Activated T-cell treated with anti-CD3 and anti-CD28 coated beads, Interleukin-2, amount 50 U/mL, for 1 hour (primary cell): ENCODE data around the gene BAHCC1.
A peak's percentile ranks its signal among the peaks of the same experiment; 100 is the strongest.

Source experiments
- DNase-seq: peaks from one replicate; pipeline ENCODE4 v3.0.0-alpha.2; 2020

Gene BAHCC1

DNA sequence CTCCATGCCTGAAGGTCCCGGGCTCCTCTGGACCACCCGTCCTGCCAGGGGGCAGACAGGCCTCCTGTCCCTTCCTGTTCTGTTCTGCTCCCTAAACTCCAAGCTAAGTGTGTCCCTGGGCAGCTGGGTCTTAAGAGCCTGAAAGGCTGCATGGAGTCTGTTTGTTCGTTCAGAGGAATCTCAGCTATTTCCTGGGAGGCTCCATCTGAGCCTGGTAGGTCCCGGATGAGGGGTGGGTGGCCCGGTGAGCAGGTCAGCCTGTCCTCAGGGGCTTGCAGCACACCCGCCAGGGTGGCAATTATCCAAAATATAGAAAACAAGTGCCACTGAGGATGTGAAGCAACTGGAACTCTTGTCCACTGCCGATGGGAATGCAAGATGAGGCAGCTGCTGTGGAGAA lies 104.8 kb downstream of the BAHCC1 start:
- no peak for DNase-seq

DNA sequence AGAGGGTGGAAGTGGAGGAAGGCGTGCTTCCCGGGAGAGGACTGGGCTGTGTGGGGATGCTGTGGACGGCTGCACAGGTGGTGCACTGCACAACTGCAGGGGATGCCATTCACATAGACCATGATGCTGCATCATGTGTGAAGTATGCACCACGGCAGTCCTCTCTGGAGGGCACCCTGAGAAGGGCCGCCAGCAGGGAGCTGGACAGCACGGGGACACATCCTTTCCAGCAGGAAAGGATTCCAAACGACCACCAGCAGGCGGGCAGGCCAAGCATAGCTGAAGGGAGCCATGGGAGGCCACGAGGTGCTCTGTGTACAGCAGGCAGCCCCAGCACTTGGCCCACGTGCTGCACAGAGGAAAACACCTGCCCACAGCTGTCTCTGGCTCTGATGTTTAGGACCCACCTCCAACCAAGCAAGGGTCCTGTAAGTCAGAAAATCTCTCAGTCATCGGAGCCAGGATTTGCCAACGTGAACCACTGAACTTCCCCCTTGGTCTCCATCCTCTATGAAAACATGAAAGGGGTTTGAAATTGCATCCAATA lies 107.3 kb downstream of the BAHCC1 start:
- no peak for DNase-seq

DNA sequence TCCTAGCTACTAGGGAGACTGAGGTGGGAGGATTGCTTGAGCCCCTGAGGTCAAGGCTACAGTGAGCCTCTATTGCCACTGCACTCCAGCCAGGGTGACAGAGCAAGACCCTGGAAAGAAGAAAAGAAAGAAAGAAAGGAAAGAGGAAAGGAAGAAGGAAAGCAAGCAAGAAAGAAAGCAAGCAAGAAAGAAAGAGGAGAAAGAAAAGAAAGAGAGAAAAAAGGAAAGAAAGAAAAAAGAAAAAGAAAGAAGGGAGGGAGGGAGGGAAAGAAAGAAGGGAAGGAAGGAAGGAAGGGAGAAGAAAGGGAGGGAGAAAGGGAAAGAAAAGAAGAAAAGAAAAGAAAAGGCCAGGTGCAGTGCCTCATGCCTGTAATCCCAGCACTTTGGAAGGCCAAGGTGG lies 108.4 kb downstream of the BAHCC1 start:
- no peak for DNase-seq

DNA sequence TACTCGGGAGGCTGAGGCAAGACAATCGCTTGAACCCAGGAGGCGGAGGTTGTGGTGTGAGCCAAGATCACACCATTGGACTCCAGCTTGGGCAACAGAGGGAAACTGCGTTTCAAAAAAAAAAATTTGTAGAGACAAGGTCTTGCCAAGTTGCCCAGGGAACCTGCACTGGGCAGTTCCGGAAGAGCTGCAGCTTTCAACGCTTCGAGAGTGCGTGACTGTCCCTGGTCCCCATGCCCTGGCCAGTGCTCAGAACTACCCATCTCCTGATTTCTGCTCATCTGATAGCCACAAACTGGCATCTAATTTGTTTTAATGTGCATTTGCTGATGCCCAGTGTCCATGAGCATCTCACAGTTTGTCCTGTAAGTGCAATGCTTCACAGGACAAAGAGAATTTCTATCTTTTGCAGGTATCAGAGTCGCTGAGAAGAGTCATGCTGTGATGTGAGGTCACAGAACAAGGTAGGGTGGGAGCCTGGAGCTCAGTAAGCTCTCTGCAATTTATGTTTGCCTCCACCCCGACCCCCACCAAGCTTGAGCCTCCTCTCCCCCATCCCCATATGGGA lies 113.5 kb downstream of the BAHCC1 start:
- peak; percentile 44 for DNase-seq

DNA sequence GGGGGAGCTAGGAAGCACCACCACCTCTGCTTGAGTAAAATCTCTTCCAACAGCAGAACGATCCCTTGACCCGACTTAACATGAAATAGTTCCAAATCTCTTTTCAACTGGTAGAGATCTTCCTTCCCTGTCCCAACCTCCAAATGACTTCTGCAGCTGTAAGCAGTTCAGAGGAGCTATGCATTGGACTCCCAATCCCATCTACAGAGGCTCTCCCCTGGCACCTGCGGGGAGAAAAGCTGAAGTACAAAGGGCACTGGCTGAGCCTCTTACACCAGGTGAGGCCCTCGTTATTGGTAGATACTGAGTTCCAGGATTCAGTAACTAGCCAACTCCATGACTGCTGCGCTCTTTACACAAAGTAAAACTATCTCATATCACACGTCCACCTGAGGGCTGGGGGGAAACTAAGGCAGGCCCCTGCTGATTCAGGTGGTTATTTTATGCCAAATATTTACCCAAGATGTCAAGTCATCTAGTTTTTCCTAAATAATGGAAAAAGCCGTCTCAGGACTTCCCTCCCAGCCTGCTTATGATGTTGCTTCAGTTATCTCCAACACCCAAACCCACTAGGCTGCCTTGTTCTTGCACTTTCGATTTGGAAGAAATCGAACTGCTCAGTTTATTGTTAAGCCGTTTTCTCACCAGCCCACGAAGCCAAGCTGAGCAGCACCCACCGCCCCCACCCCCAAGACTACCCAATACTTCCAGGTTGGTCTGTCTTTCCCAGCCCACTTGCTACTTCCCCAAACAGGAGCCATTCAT lies 114.1 kb downstream of the BAHCC1 start:
- DNase-seq = peak; percentile 50

DNA sequence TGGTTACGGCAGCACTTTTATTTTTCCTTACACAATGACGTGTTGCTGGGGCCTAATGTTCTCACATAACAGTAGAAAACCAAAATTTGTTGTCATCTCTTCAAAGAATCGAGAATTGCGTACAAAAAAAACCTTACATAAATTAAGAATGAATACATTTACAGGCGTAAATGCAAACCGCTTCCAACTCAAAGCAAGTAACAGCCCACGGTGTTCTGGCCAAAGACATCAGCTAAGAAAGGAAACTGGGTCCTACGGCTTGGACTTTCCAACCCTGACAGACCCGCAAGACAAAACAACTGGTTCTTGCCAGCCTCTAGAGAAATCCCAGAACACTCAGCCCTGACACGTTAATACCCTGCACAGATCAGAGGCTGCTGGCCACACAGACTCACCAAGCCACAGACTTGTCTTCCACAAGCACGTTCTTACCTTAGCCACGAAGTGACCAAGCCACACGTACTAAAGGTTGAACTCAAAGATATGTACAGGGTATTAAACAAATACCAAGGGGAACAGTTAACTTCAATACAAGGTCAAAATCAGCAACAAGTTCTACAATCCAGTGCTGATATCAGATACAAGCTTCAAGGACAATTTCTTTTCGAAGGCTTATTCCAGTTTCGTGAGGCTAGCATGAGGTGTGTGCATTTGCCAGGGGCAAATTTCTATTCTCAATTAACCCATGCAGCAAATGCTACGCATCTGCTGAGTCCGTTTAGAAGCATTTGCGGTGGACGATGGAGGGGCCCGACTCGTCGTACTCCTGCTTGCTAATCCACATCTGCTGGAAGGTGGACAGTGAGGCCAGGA lies 114.9 kb downstream of the BAHCC1 start:
- peak; percentile 43 for DNase-seq

DNA sequence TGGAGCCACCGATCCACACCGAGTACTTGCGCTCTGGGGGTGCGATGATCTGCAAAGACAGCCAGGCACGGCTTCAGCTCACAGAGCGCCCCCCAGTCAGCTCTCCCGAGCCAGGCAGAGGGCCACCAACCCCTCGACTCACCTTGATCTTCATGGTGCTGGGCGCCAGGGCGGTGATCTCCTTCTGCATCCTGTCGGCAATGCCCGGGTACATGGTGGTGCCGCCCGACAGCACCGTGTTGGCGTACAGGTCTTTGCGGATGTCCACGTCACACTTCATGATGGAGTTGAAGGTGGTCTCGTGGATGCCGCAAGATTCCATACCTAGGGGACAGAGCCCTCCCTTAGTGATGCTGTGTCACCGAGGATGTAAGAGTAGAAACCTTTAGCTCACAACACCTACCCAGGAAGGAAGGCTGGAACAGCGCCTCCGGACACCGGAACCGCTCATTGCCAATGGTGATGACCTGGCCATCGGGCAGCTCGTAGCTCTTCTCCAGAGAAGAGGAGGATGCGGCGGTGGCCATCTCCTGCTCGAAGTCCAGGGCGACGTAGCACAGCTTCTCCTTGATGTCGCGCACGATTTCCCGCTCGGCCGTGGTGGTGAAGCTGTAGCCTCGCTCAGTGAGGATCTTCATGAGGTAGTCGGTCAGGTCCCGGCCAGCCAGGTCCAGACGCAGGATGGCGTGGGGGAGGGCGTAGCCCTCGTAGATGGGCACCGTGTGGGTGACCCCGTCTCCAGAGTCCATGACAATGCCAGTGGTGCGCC lies 115.7 kb downstream of the BAHCC1 start:
- DNase-seq = peak; percentile 60

DNA sequence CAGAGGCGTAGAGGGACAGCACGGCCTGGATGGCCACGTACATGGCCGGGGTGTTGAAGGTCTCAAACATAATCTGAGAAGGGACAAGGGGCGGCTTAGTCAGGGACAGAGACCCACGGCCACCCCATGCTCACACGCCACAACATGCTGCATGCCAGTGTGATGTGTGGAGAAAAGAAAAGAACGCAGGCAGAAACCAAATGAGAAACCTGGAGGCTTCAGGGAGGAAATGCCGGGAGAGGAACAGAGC lies 116.2 kb downstream of the BAHCC1 start:
- DNase-seq = no peak

DNA sequence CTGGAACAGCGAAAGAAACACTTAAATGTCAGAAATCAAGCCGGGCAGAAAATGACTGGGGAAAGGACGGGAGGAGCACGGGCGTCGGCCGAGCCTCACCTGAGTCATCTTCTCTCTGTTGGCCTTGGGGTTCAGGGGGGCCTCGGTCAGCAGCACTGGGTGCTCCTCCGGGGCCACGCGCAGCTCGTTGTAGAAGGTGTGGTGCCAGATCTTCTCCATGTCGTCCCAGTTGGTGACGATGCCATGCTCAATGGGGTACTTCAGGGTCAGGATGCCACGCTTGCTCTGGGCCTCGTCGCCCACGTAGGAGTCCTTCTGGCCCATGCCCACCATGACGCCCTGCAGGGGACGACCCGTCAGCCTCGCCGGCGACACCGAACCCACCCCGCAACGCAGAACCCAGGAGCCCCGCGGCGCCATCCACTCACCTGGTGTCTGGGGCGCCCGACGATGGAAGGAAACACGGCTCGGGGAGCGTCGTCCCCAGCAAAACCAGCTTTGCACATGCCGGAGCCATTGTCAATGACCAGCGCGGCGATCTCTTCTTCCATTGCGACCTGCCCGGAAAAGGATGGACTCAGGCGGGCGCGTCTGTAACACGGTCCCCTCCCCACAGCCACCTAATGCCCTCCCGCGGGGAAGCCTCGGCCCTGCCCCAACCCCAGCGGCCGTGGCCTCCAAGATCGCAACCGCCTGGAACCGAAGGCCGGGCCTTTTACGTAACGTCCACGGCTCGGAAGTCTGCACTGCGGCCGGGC lies 116.7 kb downstream of the BAHCC1 start:
- DNase-seq = peak; percentile 62

DNA sequence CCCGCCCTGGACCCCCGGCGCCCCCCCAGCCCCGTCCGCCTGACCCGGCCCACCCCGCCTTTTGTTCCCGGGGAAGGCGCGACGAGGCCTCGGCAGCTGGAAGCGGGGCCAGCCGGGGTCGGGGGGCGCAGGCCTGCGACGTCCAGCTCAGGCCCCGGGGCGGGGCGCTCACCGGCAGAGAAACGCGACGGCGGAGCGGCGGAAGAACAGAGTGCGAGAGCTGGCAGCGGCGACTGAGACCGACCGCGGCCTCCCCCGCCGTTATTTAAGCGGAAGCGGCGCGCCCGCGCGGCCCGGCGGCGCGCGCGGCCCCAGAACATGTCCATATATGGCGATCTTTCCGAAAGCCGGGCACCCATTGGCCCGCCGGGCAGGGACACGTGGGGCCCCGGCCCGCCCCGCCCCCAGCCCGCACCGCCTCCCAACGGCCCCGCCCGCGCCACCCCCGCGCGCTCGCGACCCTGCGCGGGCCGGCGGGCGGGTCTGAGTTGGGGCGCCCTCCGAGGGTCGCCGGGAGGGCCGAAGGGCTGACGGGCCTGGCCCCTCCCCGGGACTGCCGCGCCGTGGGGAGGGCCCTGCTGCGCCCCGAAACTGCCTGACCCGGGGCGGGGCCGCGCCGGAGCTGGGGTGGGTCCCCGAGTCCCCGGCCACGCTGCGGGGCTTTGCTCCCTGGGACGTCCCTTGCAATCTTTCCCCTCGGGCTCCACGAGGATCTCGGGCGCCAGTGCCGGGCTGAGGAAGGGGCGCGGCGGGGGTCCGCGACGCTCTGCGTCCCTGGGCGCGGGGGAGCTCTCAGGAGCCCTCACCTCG lies 117.5 kb downstream of the BAHCC1 start, which contains the start of gene ACTG1:
Gene ACTG1 (minus strand): TSS at position 238 of the 810 bp plus-strand sequence. CDS start 445 bp downstream, outside the sequence.
- peak; percentile 95 for DNase-seq

DNA sequence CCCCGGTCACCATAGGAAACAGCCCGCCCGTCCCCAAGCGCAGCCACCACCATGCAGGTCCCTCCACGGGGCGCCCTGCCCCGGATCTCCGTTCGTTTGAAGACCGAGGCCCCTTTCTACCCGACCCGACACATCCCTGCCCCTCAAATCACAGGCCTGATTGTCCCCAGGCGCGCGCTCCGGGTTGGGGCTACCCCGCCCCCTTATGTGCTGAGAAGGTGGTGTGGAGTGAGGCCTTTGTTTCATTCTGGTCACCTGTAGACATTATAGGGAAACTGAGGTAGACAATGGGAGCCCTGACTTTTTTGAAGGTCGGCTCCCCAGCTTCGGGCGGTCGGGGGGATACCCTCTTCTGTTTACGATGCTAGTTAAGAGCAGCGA lies 118.1 kb downstream of the BAHCC1 start:
- DNase-seq = peak; percentile 72

DNA sequence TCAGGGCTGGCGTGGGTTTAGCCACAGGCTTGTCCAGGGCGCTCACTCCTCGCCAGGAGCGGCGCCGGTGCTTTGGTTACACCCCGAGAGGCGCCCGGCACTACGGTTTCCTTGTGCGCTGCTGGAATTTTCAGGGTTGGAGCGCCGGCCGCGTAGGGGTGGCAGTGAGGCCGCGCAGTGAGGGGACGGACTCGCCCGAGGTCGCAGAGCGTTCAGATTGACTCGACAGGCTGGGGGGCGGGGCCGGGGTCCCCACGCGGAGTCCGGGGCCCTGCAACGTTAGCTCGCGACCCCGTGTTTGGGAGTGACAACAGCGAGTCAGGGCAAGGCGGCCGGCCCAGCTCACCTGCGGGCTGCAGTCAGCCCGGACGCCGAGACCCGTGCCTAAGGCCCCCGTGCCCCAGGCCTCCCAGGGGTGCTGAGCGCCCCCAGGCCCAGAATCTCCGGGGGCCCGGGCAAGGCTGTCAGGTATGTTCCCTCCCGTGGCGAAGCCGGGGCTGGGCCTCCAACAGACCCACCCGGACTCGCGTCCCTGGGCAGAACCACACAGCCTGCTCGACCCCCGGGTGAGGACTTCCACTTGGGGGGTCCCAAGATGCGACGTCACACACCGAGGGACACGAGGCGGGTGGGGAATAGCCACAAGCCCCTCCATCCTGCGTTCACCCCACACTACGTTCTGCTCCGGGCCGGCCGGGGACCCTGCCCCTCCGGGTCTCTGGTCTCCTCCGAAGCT lies 118.7 kb downstream of the BAHCC1 start:
- DNase-seq = peak; percentile 63

DNA sequence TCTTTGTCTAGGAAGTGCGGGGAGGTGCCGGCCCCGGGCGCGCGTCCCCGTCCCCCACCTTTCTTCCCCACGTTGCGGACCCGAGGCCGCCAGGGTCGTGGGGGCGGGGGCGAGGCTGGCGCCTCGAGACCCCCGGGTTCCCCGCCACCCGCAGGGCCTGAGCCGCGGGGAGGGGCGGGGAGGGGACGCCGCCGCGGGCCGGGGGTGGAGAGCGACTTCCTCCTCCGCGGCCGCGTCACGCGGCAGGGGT lies 119.2 kb downstream of the BAHCC1 start:
- no peak for DNase-seq

DNA sequence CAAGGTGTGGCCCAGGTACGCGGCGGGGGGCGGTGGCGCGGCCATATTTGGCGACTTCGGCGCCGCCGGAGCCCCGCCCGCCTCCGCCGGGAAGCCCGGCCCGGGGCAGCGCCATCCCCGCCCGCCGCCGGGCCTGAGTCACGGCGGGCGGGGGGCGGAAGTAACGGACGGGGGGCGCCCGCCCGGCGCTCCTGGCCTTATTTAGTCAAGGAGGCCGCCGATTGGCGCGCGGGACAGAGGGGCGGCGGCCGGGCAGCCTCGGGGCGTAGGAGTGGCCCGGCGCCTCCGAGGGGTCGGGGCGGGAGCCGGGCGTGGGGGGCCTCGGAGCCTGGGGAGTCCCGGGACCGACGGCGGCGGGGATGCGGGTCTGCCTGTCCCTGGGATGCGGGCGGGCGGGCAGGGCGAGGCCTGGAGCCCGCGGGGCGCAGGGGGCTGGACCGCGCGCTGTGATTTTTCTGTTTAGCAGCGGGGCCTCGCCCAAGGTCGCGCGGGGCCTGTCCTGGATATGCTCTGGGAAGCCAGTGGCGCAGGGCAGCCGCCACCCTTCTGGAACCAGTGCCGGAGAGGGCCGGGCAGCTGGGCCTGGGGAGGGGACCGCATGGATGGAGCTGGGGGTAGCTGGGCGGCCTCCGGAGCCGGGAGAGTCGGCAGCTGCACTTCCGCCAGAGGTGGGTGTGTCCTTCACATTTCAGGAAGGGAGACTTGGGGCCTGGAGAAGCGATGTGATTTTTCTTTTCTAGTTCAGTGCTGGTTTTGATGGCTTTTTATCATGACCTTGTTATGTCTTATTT lies 119.7 kb downstream of the BAHCC1 start:
- DNase-seq = peak; percentile 79

DNA sequence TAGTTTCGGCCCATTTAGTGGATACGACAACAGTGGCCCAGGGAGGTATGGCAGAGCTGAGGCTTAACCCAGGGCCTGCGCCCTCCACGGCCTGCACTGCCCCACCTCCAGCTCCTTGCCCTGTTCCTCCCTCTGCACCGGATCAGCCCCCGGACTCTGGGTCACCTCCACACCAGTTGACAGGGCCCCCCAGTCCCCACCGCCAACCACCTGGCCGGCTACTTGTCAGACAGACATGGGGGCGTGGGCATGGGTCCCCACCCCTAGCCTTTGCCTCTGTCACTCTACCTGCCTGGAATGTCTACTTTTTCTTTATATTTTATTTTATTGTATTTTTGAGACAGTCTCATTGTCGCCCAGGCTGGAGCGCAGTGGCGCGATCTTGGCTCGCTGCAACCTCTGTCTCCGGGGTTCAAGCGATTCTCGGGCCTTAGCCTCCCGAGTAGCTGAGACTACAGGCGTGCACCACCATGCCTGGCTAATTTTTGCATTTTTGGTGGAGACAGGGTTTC lies 120.3 kb downstream of the BAHCC1 start:
- peak; percentile 38 for DNase-seq
